Right atrium auricular region (tissue), 2 donors: ENCODE results near the gene LPAR5. TPM values are rescaled to one million over a fixed set of nuclear protein-coding genes. Genes with fewer than 3 reads are reported as not detected.

ENCODE experiments used
- DNase-seq: peaks from one replicate; pipeline ENCODE4 v3.0.0-alpha.2; 2019; ENCODE audit warnings: low spot score
- H3K27ac ChIP-seq, 2 donors: fragments of 200-600 bp; sonication (generic); 1 replicate in 1 of 2; 2 replicates in 1 of 2; pipeline ENCODE4 v1.5.1; 2016 to 2019
- H3K27me3 ChIP-seq, 2 donors: fragments of 200-600 bp; sonication (generic); one replicate each; pipeline versions ENCODE4 v1.5.1 to v1.6.0; 2017 to 2019
- H3K36me3 ChIP-seq: fragments of 200-600 bp; sonication (generic); one replicate; pipeline ENCODE4 v1.5.1; 2016
- H3K4me1 ChIP-seq, 2 donors: fragments of 200-600 bp; sonication (generic); one replicate each; pipeline versions ENCODE4 v1.5.1 to v1.6.0; 2017 to 2019
- H3K4me3 ChIP-seq, 2 donors: fragments of 200-600 bp; sonication (generic); 1 replicate in 1 of 2; 2 replicates in 1 of 2; pipeline ENCODE4 v1.5.1; 2017 to 2019; ENCODE audit warnings: mild to moderate bottlenecking in 1 of 2, moderate library complexity in 1 of 2
- H3K9me3 ChIP-seq, 2 donors: fragments of 200-600 bp; sonication (generic); one replicate each; pipeline ENCODE4 v1.5.1; 2019
- CTCF ChIP-seq, 2 donors: fragments of 200-600 bp; sonication (generic); IDR thresholded peaks; one replicate each; pipeline ENCODE4 v1.5.1; 2019; ENCODE audit warnings: antibody characterized with exemption in 2 of 2
- total RNA-seq, 2 donors: library from RNA; depleted of rRNA; stranded (reverse); fragments of >200 nt; gene quantifications; one replicate each; pipeline ENCODE4 v1.1.0, GENCODE V29; 2016

The LPAR5 gene
- total RNA-seq, 2 donors from 2014 or later, result 1.6 to 3.7 TPM

GRCh38 chr12:6584293-6584692 lies 51.5 kb downstream of the LPAR5 start:
- Histone ChIP-seq H3K27ac (no peak overlapping the region), H3K4me3 (no peak overlapping the region), H3K27me3 (no peaks in the 10 kb centered on the region), H3K36me3 (peaks cover 97% of the 10 kb centered on the region), H3K9me3 (no peaks in the 10 kb centered on the region), H3K4me1 (no peaks in the 10 kb centered on the region)
- no peak for DNase-seq
- TF ChIP-seq CTCF (IDR thresholded peaks at IDR 0.05), result no peak

- DNase-seq, result no peak
- no peaks in the 10 kb centered on the region for H3K4me1 ChIP-seq
- no peaks in the 10 kb centered on the region for H3K27me3 ChIP-seq
- H3K4me3 ChIP-seq, result no peak overlapping the region
- TF ChIP-seq CTCF (IDR thresholded peaks at IDR 0.05), result no peak
- H3K27ac ChIP-seq, result no peak overlapping the region
- no peaks in the 10 kb centered on the region for H3K9me3 ChIP-seq
- peaks cover 97% of the 10 kb centered on the region for H3K36me3 ChIP-seq
Observed at GRCh38 chr12:6582959-6583358, 52.8 kb downstream of the LPAR5 start.

- Histone ChIP-seq H3K9me3 (no peaks in the 10 kb centered on the region), H3K27ac (no peak overlapping the region), H3K4me1 (no peaks in the 10 kb centered on the region), H3K36me3 (peaks cover 97% of the 10 kb centered on the region), H3K27me3 (no peaks in the 10 kb centered on the region), H3K4me3 (no peak overlapping the region)
- no peak for TF ChIP-seq CTCF (IDR thresholded peaks at IDR 0.05)
- DNase-seq, result no peak
Observed at GRCh38 chr12:6582196-6582595, 53.6 kb downstream of the LPAR5 start.

GRCh38 chr12:6575648-6576047 lies 60.1 kb downstream of the LPAR5 start:
- peaks cover 97% of the 10 kb centered on the region for H3K36me3 ChIP-seq

GRCh38 chr12:6574576-6575295 lies 61.0 kb downstream of the LPAR5 start:
- peaks cover 94% of the 10 kb centered on the region for H3K36me3 ChIP-seq
- no peak overlapping the region for H3K4me3 ChIP-seq
- no peaks in the 10 kb centered on the region for H3K9me3 ChIP-seq
- no peak for DNase-seq
- no peaks in the 10 kb centered on the region for H3K27me3 ChIP-seq
- no peak for TF ChIP-seq CTCF (IDR thresholded peaks at IDR 0.05)
- no peaks in the 10 kb centered on the region for H3K4me1 ChIP-seq
- no peak overlapping the region for H3K27ac ChIP-seq

More at GRCh38 chr12:6575648-6576047, 60.1 kb downstream of the LPAR5 start:
- DNase-seq, result no peak
- H3K4me3 ChIP-seq, result no peak overlapping the region
- no peaks in the 10 kb centered on the region for H3K27me3 ChIP-seq
- no peaks in the 10 kb centered on the region for H3K9me3 ChIP-seq
- H3K4me1 ChIP-seq, result no peaks in the 10 kb centered on the region
- TF ChIP-seq CTCF (IDR thresholded peaks at IDR 0.05), result no peak
- no peak overlapping the region for H3K27ac ChIP-seq

DNA sequence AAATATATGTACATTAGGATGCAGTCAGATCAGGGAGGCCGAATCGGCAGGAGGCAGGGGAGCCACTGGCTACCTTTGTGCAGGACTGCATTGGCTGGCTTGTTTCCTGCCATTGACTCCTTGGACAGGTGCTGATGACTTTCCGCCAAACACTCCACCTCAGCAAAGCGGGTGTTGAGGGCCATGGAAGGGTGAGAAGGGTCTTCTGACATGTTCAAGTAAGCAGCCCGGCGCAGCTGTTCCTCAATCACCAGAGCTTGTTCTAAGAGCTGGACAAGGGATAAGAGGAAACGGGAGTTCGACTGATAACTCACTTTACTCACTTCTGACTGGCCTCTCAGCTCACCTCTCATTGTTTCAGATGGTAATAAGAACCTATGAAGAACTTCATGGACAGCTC lies 62.8 kb downstream of the LPAR5 start:
- H3K27ac ChIP-seq, result no peak overlapping the region
- H3K9me3 ChIP-seq, result no peaks in the 10 kb centered on the region
- H3K4me3 ChIP-seq, result no peak overlapping the region
- no peak for DNase-seq
- H3K4me1 ChIP-seq, result peaks cover 0 to 12% of the 10 kb centered on the region in 2 donors
- H3K27me3 ChIP-seq, result no peaks in the 10 kb centered on the region
- TF ChIP-seq CTCF (IDR thresholded peaks at IDR 0.05), result no peak
- peaks cover 80% of the 10 kb centered on the region for H3K36me3 ChIP-seq
